ENCODE measurements around the gene IRAK1. TPM values are rescaled to one million over a fixed set of nuclear protein-coding genes. Genes with fewer than 3 reads are reported as not detected.
A peak's percentile ranks its signal among the peaks of the same experiment; 100 is the strongest.
"Not testable (repeated sequence)": the region's sequence is repeated elsewhere in the genome, so short reads cannot be mapped to it uniquely, and the experiment has no call there.

The IRAK1 gene
- total RNA-seq, 1 experiment from 2014 or later = 91.9 TPM

DNA sequence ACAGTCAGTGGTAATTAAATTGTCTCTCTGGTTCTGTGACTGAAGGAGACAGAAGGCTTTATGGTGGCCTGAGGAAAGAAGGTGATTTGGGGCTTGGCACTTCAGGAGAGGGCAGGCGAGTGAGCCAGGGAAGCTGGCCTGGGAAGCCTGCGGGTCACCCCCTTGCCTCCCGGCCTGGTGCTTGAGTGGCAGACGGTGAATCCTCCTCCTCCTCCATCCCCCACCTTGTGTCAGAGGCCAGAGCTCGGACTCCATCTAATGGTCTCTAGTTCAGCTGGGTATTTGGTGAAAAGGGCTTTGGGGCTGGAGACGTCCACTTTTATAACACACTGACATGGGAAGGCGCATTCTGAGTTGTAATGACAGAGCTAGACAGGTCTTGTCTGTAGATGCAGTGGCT is 38.5 kb downstream of the IRAK1 start:
- H3K27me3 ChIP-seq = no peaks in the 10 kb centered on the region
- H3K36me3 ChIP-seq = no peaks in the 10 kb centered on the region
- H3K9me3 ChIP-seq (replicated peaks) = no peaks in the 10 kb centered on the region
- H3K4me3 ChIP-seq = no peak overlapping the region
- no peaks in the 10 kb centered on the region; the same call in 1 of the 2 replicates for H3K4me1 ChIP-seq
- no peak overlapping the region for H3K27ac ChIP-seq
- DNase-seq = no peak

DNA sequence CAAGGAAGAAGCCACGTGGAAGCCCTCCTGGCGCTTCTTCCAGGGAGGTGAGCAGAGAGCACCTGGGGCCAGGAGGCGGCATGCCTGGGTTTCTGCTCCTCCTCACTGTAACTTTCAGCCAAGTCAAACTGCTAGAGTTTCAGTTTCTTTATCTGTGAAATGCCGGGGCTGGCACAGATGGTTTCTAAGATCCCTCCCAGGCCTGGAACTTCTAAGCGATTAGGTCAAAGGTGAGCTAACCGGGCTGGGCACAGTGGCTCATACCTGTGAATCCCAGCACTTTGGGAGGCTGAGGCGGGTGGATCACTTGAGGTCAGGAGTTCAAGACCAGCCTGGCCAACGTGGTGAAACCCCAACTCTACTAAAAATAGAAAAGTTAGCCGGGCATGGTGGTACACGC is 39.3 kb downstream of the IRAK1 start:
- not testable (repeated sequence) for H3K27ac ChIP-seq; H3K4me1 ChIP-seq; H3K9me3 ChIP-seq (replicated peaks); H3K36me3 ChIP-seq; DNase-seq; H3K27me3 ChIP-seq; H3K4me3 ChIP-seq

DNA sequence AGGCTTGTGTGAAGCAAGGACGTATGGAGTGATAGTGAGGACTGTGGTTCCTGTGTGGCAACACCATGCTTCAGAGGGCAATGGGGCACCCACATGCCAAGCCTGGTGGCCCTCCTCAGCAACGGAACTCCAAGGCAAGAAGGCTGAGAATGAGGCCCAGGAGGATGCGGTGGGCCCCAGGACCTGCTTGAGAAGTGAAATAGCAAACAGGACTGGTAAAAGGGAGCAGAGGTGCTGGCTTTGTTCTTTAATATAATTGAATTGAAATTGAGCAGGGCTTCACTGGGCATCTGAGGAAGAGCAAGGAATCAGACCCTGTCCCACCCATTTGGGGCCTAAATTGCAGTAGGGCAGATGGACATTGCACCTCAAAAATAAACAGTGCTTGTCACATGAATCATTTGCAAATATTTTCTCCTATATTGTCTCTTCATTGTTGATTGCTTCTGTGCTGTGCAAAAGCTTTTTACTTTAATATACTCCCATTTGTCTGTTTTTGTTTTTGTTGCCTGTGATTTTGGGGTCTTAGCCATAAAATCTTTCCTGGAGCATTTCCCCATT is 44.9 kb downstream of the IRAK1 start:
- Histone ChIP-seq H3K27ac (no peak overlapping the region), H3K4me1 (no peaks in the 10 kb centered on the region), H3K36me3 (no peaks in the 10 kb centered on the region), H3K4me3 (no peak overlapping the region), H3K9me3 (replicated peaks) (no peaks in the 10 kb centered on the region), H3K27me3 (no peaks in the 10 kb centered on the region)
- DNase-seq = no peak

DNA sequence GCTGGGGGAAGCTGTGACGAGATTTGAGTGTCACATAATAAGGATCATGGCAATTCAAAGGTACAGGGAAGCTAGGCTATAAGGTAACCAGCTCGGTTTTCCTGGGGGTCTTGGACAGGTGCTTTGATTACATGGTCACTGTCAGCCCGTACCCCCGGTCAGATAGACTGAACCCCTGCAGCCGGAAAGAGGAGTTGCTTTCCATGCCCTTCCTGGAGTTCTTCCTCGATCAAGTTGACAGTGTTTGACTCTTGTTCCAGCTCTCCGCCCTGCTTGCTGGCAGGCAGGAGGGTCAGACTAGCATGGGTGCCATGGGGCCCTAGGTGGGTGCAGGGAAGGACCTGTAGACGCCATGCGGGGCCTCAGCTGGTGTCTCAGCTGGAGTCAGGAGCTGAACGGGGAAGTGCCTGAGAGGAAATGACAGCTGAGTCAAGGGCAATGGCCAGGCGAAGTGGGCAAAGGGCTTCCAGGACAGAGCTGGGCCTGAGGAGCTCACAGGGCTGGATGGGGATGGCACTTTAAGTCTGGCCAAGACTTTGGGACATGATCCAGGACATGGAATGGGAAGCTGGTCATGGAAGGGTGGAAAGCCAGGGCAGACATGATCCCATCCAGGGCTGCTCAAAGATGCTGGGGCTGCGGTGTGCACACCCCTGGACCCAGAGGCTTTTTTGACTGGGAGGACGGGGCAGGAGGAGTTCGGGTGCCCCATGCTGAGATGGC is 45.5 kb downstream of the IRAK1 start:
- DNase-seq = no peak
- no peaks in the 10 kb centered on the region for H3K27me3 ChIP-seq
- H3K27ac ChIP-seq = no peak overlapping the region; the same call in 1 of the 2 replicates
- no peaks in the 10 kb centered on the region for H3K4me1 ChIP-seq
- H3K4me3 ChIP-seq = no peak overlapping the region
- H3K9me3 ChIP-seq (replicated peaks) = no peaks in the 10 kb centered on the region
- H3K36me3 ChIP-seq = no peaks in the 10 kb centered on the region

DNA sequence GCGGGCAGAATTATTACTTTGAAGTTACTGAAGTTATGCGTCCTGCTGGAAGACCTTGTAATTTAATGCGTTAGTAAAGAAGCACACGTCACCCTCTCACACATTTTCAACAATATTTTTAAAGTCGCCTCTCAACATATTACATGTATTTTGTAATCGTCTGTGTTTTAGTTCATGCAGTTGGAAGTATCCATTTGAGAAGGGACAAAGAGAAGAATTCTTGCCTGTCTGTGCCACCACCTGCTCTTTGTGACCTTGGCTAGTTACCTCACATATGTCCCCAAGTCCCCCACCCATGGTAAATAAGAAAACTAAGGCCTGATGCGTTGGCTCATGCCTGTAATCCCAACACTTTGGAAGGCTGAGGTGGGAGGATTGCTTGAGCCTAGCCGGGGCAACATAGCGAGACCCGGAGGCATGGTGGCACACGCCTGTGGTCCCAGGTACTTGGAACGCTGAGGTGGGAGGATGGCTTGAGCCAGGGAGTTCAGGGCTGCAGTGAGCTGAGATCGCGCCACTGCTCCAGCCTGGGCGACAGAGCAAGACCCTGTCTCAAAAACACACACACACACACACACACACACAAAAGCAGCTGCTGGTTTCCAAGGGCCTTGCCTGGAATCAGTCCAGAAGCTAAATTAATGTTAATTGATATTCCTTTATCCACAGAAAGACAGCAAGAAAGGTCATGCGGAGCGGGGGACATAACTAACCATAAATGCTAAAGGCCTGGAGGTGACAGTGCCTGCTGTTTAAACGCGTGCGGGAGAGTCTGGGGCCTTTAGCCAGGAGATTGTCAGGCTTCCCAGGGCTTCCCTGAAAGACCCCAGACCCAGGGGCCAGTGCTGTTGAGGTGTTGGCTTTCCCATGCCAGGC is 46.3 kb downstream of the IRAK1 start:
- Histone ChIP-seq H3K27me3 (no peaks in the 10 kb centered on the region), H3K9me3 (replicated peaks) (no peaks in the 10 kb centered on the region)
- peak in 1 of 2 experiments; percentile 10 for DNase-seq

DNA sequence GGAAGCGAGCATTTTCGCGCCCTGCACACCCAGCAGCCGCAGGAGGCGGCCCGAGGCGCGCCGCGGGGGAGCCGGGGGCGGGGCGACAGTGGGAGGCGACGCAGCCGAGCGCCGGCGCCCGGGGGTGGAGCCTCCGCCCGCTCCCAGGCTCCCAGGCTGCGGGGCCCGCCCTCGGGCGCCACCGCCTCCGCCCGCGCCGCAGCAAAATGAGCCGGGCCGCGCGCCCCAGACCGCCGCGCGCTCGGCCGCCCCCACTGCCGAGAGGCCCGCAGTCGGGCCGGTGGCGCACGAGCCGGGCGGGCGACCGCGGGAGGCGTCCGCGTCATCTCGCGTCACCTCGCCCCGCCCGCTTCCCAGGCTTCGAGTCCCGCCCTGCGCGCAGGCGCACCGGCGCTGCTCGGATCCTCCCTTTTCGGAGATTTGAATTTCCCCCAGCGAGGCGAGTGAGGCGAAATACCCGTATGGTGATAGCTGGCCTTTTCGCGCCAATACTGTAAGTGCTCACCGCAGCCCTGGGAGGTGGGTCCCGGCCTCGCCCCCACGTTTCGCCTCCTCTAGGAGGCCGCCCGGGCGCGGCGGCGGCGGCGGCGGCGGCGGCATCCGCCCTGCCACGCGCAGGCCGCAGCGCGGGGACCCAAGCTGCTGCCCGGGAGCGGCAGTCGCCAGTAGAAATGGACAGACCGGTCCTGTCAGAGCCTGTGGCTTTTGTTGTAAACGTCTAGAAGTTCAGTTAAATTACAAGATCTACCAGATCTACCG is 47.2 kb downstream of the IRAK1 start, which contains the start of gene TMEM187:
TSS of gene TMEM187 (plus strand) at position 387 of the 759 bp plus-strand sequence. CDS start 9,309 bp downstream, outside the sequence.
- peak; percentile 91 to 92 for DNase-seq
- peaks cover 5% of the 10 kb centered on the region for H3K4me1 ChIP-seq

More for the DNA sequence above, 46.3 kb downstream of the IRAK1 start:
- peak overlapping the region; percentile 97 for H3K4me3 ChIP-seq
- H3K4me1 ChIP-seq = peaks cover under 1% of the 10 kb centered on the region
- H3K27ac ChIP-seq = peak overlapping the region; percentile 86
- peaks cover 3% of the 10 kb centered on the region; the same call in 1 of the 2 replicates for H3K36me3 ChIP-seq

DNA sequence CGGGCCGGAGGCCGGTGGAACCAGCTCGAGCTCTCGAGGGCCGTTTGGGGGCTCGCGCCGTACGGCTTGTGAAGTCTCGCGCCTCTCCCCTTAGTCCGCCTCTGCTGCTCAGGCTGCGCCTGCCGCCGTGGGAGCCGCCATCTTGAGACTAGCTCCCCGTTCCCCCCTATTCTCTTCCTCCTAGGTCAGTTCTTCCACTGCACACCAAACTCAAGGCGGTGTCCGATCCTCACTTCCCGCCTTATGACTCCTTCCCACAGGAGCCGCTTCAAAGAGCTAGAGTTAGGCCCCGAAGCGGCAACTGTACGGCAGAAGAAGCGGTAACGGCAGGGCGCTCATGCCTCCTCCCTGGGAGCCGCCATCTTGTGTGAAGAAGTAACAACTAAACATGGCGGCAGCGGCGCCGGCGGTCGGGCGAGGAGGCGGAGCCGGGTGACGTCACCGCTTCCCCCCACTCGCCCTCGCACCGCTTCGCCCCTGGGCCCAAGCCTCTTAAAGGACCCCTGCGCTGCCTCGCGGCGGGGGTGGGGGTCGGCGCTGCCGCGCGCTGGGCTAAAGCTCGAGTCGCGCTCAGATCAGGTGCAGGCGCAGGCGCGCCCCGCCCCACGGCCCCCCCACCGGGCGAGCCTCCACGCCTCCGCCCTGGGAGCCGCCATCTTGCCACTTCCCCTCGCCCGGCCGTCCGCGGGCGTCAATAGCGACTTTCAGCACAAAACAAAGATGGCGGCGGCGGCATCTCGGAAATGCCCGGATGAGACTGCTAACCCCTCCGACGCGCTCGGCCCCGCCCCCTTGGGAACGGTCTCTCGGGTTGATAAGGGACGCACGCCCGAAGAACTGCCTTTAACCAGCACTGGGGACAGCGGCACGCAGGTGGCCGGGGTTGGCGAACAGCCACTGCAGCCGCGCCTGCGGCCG is 48.0 kb downstream of the IRAK1 start, which contains the start of gene HCFC1:
TSS of gene HCFC1 (minus strand) at position 369 of the 918 bp plus-strand sequence. CDS start 978 bp downstream, outside the sequence.
- no peaks in the 10 kb centered on the region for H3K27me3 ChIP-seq
- peak within 1 kb of the TSS; percentile 97 for H3K4me3 ChIP-seq

More for the DNA sequence above, 47.2 kb downstream of the IRAK1 start, which contains the start of gene TMEM187:
- H3K27me3 ChIP-seq = no peaks in the 10 kb centered on the region
- no peaks in the 10 kb centered on the region for H3K9me3 ChIP-seq (replicated peaks)
- peaks cover 8% of the 10 kb centered on the region; the same call in 1 of the 2 replicates for H3K36me3 ChIP-seq
- H3K4me3 ChIP-seq = peak within 1 kb of the TSS; percentile 97
- peak within 1 kb of the TSS; percentile 100 for H3K27ac ChIP-seq

DNA sequence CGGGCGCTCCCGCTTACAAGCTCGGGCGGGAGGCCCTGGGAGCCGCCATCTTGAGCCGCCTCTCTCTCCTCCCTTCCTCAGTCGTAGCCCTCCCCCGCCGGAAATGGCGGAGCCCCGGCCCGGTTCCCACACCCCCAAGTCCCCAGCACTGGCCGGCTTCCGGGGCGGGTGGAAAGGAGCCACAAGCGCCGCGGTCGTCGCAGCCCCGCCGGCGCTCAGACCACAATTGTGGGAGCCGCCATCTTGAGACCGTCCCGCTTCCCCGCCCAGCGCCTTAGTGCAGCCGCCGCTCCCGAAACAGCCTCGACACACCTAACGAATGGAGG is 48.6 kb downstream of the IRAK1 start:
- peak overlapping the region; percentile 100 for H3K27ac ChIP-seq
- no peaks in the 10 kb centered on the region for H3K9me3 ChIP-seq (replicated peaks)
- peak overlapping the region; percentile 97 for H3K4me3 ChIP-seq
- no peaks in the 10 kb centered on the region for H3K27me3 ChIP-seq
- peaks cover 5% of the 10 kb centered on the region for H3K4me1 ChIP-seq
- DNase-seq = peak; percentile 84 to 87
- H3K36me3 ChIP-seq = peaks cover 8% of the 10 kb centered on the region; the same call in 1 of the 2 replicates

More for the DNA sequence above, 48.0 kb downstream of the IRAK1 start, which contains the start of gene HCFC1:
- peaks cover 5% of the 10 kb centered on the region for H3K4me1 ChIP-seq
- H3K27ac ChIP-seq = peak within 1 kb of the TSS; percentile 100
- peak; percentile 91 to 92 for DNase-seq
- peaks cover 8% of the 10 kb centered on the region; the same call in 1 of the 2 replicates for H3K36me3 ChIP-seq
- no peaks in the 10 kb centered on the region for H3K9me3 ChIP-seq (replicated peaks)

DNA sequence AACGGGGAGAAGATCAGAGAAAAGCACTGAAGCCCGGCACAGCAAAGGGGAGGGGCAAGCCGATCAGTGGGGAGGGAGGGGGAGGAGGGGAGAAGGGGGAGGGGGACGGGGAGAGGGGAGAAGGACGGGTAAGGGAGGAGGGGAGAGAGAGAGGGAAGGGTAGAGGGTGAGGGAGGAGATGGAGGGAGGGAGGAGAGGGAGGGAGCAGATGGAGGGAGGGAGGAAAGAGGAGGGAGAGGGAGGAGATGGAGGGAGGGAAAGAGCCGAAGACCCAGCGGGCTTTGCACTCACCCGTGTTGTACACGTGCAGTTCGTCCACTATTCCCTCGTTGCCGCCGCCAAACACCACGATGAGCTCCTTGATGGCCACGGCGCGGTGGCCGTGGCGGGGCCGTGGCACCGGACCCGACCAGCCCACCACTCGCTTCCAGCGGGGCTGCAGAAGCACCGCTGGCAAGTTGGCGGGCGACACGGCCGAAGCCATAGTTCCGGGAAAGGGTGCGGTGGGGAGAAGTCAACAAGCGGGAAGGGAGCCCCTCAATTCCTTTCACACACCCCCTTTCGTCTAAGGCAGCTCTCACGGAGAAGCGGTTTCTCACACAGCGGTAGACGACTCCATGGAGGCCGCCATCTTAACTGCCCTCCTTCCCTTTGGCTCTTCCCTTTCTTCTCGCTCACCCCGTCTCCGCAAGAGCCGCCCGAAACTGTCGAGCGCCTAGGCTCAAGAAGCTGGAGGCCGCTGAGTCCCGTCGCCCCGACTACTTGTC is 49.2 kb downstream of the IRAK1 start:
- Histone ChIP-seq H3K4me1 (peaks cover 5% of the 10 kb centered on the region), H3K4me3 (peak overlapping the region; percentile 97), H3K27me3 (no peaks in the 10 kb centered on the region), H3K9me3 (replicated peaks) (no peaks in the 10 kb centered on the region), H3K27ac (peak overlapping the region; percentile 100), H3K36me3 (peaks cover 8% of the 10 kb centered on the region; the same call in 1 of the 2 replicates)
- DNase-seq = peak; percentile 59 to 67

DNA sequence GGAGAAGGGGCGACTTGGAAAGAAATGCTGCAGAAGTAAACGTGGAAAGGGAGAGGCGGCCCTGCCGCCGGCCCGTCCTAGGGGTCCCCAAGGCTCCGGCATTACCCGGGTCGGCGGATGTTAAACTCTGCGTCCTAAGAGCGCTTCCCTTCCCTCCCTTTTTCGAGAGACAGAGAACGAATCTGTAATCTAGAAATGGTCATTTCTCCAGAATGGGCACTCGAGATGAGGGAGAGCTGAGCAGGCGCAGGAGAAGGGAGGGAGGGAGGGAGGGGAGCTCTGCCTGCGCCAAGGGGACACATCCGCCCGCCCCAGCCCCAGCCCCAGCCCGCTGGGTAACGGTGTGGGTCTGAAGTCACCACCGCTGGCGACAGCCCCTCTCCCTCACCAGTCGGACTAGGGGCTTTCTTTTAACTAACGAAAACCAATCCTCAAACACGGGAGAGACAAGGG is 49.8 kb downstream of the IRAK1 start:
- H3K9me3 ChIP-seq (replicated peaks) = no peaks in the 10 kb centered on the region
- no peak for DNase-seq
- H3K4me3 ChIP-seq = peak overlapping the region; percentile 97
- peaks cover 5% of the 10 kb centered on the region for H3K4me1 ChIP-seq
- no peaks in the 10 kb centered on the region for H3K27me3 ChIP-seq
- H3K36me3 ChIP-seq = peaks cover 8% of the 10 kb centered on the region; the same call in 1 of the 2 replicates
- peak overlapping the region; percentile 54 for H3K27ac ChIP-seq

DNA sequence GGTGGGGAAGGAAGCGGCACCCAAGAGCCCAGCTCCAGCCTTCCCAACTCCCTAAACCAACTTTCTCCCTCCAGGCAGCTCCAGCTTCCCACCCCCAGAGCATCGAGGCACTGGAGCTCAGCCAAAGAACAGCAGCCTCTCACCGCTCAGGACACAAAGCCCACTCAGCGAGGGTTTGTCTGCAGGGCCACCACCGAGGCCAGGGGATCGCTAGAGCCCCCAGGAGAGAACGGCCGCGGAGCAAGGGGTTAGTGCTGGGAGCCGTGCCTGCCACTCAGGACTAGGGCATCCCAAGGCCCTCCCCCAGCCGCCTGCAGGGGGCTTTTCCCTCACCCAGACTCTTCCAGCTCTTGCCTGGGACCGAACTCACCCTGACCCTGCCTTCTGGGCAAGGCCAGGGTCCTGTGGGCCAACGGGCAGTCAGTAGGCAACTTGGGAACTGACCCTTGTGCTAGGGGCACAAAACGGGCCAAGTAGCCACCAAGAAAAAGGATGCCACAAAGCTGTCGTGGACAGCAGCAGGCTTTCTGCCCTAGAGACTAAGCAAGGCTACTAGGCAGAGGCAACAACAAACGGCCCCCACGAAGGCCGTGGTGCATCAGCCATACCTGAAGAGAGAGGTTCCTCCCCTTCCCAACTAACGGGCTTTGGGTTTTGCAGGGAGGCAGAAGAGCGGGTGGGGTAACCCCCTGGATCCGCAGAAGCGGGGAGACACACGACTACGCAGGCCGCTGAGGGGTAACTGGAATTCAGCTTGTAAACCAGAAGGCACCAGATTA is 50.4 kb downstream of the IRAK1 start:
- peak overlapping the region; percentile 97 for H3K4me3 ChIP-seq
- H3K27ac ChIP-seq = peak overlapping the region; percentile 54

DNA sequence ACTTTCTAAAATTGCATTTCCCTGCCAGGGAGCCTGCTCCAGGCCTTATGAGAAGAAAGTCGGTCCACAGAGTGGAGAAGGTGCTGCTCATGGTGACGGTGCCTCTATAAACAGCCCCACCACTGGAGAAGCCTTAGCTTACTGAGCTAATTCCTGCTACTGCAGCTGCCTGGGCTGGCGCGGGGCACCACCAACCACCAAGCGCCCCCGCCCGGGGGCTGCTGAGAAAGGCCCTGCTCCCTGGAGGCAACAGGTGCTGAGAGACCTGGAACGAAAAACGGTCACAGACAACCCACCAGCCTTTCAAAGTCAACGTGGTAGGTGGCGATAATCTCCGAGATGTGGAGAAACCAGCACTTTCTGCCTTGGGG is 51.0 kb downstream of the IRAK1 start:
- peak; percentile 78 to 83 for DNase-seq
- Histone ChIP-seq H3K27ac (peak overlapping the region; percentile 54), H3K4me1 (peaks cover 5% of the 10 kb centered on the region)

More for the DNA sequence above, 50.4 kb downstream of the IRAK1 start:
- no peaks in the 10 kb centered on the region for H3K9me3 ChIP-seq (replicated peaks)
- H3K36me3 ChIP-seq = peaks cover 8% of the 10 kb centered on the region; the same call in 1 of the 2 replicates
- no peaks in the 10 kb centered on the region for H3K27me3 ChIP-seq
- peaks cover 5% of the 10 kb centered on the region for H3K4me1 ChIP-seq
- DNase-seq = peak in 1 of 2 experiments; percentile 13

More for the DNA sequence above, 51.0 kb downstream of the IRAK1 start:
- H3K36me3 ChIP-seq = peaks cover 8% of the 10 kb centered on the region; the same call in 1 of the 2 replicates
- H3K9me3 ChIP-seq (replicated peaks) = no peaks in the 10 kb centered on the region
- H3K4me3 ChIP-seq = peak overlapping the region; percentile 97
- H3K27me3 ChIP-seq = no peaks in the 10 kb centered on the region
